ENCODE results near the gene COL25A1.

DNA sequence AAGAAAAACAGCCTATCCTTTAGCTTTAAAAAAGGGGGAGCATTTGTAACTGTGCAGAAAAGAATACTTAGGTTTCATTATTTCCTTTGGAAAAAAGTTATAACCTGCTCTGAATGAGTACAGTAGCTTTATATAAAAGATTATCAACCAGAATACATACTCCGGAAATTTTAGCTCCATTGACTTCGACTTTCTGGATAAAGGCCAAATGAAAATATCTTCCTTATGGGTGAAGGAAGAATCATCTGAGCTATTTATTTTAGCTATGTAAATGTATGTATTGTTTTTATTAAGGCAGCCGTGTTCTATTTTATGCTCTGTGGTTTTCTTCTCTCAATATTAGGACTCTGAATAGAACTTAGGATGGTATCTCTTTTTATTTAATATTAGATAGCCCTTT lies 470.6 kb downstream of the COL25A1 start:
- TF ChIP-seq, protein P1, sequence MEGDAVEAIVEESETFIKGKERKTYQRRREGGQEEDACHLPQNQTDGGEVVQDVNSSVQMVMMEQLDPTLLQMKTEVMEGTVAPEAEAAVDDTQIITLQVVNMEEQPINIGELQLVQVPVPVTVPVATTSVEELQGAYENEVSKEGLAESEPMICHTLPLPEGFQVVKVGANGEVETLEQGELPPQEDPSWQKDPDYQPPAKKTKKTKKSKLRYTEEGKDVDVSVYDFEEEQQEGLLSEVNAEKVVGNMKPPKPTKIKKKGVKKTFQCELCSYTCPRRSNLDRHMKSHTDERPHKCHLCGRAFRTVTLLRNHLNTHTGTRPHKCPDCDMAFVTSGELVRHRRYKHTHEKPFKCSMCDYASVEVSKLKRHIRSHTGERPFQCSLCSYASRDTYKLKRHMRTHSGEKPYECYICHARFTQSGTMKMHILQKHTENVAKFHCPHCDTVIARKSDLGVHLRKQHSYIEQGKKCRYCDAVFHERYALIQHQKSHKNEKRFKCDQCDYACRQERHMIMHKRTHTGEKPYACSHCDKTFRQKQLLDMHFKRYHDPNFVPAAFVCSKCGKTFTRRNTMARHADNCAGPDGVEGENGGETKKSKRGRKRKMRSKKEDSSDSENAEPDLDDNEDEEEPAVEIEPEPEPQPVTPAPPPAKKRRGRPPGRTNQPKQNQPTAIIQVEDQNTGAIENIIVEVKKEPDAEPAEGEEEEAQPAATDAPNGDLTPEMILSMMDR (IDR thresholded peaks at IDR 0.05; ENCODE audit: low read depth, low read length), result no peak
- TF ChIP-seq EZH2phosphoT487 (IDR thresholded peaks at IDR 0.05; ENCODE audit: low read depth), result no peak
